Urinary bladder (tissue), 4 donors: ENCODE data around the gene ENOX1. TPM values are rescaled to one million over a fixed set of nuclear protein-coding genes. Genes with fewer than 3 reads are reported as not detected.

ENCODE experiments used
- DNase-seq: peaks from one replicate; pipeline ENCODE4 v3.0.0-alpha.2; 2015; ENCODE audit errors: extremely low spot score
- H3K27ac ChIP-seq: one replicate; pipeline ENCODE4 v1.5.1; 2013; ENCODE audit warnings: low read depth, mild to moderate bottlenecking, moderate library complexity
- H3K36me3 ChIP-seq: one replicate; pipeline ENCODE4 v1.6.1; 2013; ENCODE audit warnings: mild to moderate bottlenecking, moderate library complexity; ENCODE audit not compliant: insufficient read depth
- H3K4me1 ChIP-seq: one replicate; pipeline ENCODE4 v1.6.1; 2013; ENCODE audit warnings: mild to moderate bottlenecking, moderate library complexity; ENCODE audit not compliant: insufficient read depth
- H3K4me3 ChIP-seq: one replicate; pipeline ENCODE4 v1.5.1; 2013; ENCODE audit warnings: low read depth, low read length
- WGBS: extraction: QIAGEN DNeasy Blood & Tissue Kit; methylation state at CpG from one replicate; pipeline ENCODE4 v1.1.7; 2013; 5-methylcytosine and 5-hydroxymethylcytosine counted together
- polyA plus RNA-seq: library from polyadenylated mRNA; stranded (reverse); fragments of 200-250 nt; gene quantifications from one replicate; pipeline ENCODE4 v1.2.3, GENCODE V29; 2013
- total RNA-seq: library from RNA; depleted of rRNA; stranded (reverse); fragments of >200 nt; gene quantifications from one replicate; pipeline ENCODE4 v1.2.3, GENCODE V29; 2014
- donor health status: healthy with polysubstance abuse.
- donor health status: healthy.

ENOX1 gene
- total and polyA plus RNA-seq, 2 donors = 4.3 to 17.6 TPM

GRCh38 chr13:43408274-43408673 is 378.5 kb downstream of the ENOX1 start:
- no peak for DNase-seq
- Histone ChIP-seq H3K27ac (no peak overlapping the region), H3K36me3 (no peaks in the 10 kb centered on the region), H3K4me1 (no peaks in the 10 kb centered on the region), H3K4me3 (no peak overlapping the region)
- 47% methylated on average over 3 of the region's 3 CpGs for WGBS

DNA sequence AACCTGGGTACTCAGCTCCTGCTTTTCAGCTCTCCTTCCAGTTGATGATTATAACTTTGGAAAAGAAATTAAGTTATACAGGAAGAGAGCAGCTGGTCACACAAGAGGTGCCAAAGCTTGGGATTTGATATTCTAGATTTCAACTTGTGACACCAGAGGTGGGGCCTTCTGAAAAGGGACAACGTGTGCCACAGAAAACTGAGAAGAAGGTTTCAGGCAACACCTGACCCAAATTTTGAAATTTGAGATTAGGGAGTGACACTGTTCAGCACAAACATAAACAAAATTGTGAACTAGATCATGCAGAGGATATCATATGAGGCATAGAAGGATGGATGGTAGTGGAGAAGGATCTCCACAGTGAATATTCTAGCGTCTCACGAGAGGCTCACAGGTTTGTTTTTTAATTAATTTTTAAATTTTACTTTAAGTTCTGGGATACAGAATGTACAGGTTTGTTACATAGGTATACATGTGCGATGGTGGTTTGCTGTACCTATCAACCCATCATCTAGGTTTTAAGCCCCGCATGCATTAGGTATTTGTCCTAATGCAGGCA is 379.7 kb downstream of the ENOX1 start:
- Histone ChIP-seq H3K4me3 (no peak overlapping the region), H3K4me1 (no peaks in the 10 kb centered on the region)
- no peak for DNase-seq

GRCh38 chr13:43405457-43405856 is 381.3 kb downstream of the ENOX1 start:
- H3K36me3 ChIP-seq = no peaks in the 10 kb centered on the region
- DNase-seq = no peak
- no peak overlapping the region for H3K27ac ChIP-seq
- 97% methylated on average over 1 of the region's 1 CpG for WGBS
- H3K4me3 ChIP-seq = no peak overlapping the region
- no peaks in the 10 kb centered on the region for H3K4me1 ChIP-seq

More for the DNA sequence above, 379.7 kb downstream of the ENOX1 start:
- 95% methylated on average over 5 of the region's 5 CpGs for WGBS
- Histone ChIP-seq H3K27ac (no peak overlapping the region), H3K36me3 (no peaks in the 10 kb centered on the region)

DNA sequence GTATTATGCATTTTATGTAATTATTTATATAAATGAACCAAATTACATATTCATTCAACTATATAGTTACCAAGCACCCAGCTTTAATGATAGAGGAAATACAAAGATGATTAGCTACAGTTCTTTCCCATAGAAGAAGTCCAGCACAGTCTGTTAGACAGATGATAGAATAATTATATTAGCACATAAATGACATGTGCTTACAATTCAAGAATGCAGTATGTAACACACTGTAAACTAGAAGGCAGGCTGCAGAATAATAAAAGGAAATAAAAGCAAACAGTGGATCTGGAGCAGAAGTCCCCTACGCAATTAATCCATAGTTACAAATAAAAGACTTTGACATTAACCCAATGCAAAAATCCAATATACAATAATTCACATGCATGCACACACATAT is 384.4 kb downstream of the ENOX1 start:
- Histone ChIP-seq H3K36me3 (peaks cover 1% of the 10 kb centered on the region), H3K4me1 (no peaks in the 10 kb centered on the region), H3K27ac (no peak overlapping the region), H3K4me3 (no peak overlapping the region)
- no peak for DNase-seq
- 95% methylated on average over 1 of the region's 1 CpG for WGBS

- 79% methylated on average over 4 of the region's 4 CpGs for WGBS
- Histone ChIP-seq H3K4me1 (no peaks in the 10 kb centered on the region), H3K4me3 (no peak overlapping the region), H3K36me3 (peaks cover 1% of the 10 kb centered on the region), H3K27ac (no peak overlapping the region)
- no peak for DNase-seq
Measured at GRCh38 chr13:43401361-43401760, 385.4 kb downstream of the ENOX1 start.

DNA sequence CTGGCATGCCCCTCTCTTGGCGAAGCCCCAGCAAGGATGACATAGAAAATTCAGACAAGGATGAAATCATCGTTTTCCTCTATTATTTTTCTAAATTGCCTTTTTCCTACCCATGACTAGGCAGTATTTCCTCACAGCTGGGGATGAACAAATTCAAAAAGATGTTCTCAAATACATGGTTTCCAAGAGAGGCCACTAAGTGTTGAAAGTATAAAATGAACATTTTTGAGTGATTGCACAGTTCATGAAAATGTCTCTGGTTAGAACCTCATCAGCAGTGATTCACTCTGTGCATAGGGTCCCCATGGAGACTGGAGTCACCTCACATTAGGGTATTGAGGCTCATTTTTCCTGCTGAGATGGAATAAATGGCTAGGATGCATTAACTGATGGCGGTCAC is 389.7 kb downstream of the ENOX1 start:
- no peaks in the 10 kb centered on the region for H3K4me1 ChIP-seq
- WGBS = 89% methylated on average over 3 of the region's 3 CpGs
- H3K36me3 ChIP-seq = peaks cover 1% of the 10 kb centered on the region
- no peak overlapping the region for H3K27ac ChIP-seq
- no peak for DNase-seq
- H3K4me3 ChIP-seq = no peak overlapping the region

GRCh38 chr13:43391036-43391435 is 395.7 kb downstream of the ENOX1 start:
- WGBS = 80% methylated on average over 5 of the region's 5 CpGs
- DNase-seq = no peak
- H3K27ac ChIP-seq = no peak overlapping the region

GRCh38 chr13:43390619-43391018 is 396.2 kb downstream of the ENOX1 start:
- H3K36me3 ChIP-seq = no peaks in the 10 kb centered on the region
- WGBS = 81% methylated on average over 4 of the region's 4 CpGs
- H3K4me3 ChIP-seq = no peak overlapping the region
- no peak for DNase-seq
- no peak overlapping the region for H3K27ac ChIP-seq
- no peaks in the 10 kb centered on the region for H3K4me1 ChIP-seq

More at GRCh38 chr13:43391036-43391435, 395.7 kb downstream of the ENOX1 start:
- Histone ChIP-seq H3K4me3 (no peak overlapping the region), H3K4me1 (no peaks in the 10 kb centered on the region), H3K36me3 (no peaks in the 10 kb centered on the region)

DNA sequence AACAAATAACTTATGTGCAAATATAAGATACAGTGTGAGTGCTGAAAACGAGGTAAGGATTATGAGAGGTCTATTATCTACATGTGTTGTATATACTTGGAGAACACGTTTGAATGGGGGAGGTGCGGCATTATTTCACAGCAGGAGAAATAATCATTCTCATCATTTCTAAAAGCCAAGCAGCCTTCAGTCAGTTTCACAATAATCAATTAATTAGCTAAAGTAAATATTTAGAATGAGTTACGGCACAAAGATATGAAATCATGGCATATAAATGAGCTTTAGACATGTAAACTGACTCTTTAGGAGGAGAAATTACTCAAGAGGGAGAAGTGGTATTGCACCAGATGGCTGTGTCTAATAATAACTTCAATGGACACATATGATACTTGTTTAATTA is 396.8 kb downstream of the ENOX1 start:
- Histone ChIP-seq H3K27ac (no peak overlapping the region), H3K4me3 (no peak overlapping the region), H3K36me3 (no peaks in the 10 kb centered on the region), H3K4me1 (no peaks in the 10 kb centered on the region)
- WGBS = 50% methylated on average over 4 of the region's 4 CpGs
- no peak for DNase-seq

- no peak for DNase-seq
- Histone ChIP-seq H3K36me3 (no peaks in the 10 kb centered on the region), H3K27ac (no peak overlapping the region), H3K4me1 (no peaks in the 10 kb centered on the region), H3K4me3 (no peak overlapping the region)
- 83% methylated on average over 1 of the region's 1 CpG for WGBS
Measured at GRCh38 chr13:43389573-43389972, 397.2 kb downstream of the ENOX1 start.

DNA sequence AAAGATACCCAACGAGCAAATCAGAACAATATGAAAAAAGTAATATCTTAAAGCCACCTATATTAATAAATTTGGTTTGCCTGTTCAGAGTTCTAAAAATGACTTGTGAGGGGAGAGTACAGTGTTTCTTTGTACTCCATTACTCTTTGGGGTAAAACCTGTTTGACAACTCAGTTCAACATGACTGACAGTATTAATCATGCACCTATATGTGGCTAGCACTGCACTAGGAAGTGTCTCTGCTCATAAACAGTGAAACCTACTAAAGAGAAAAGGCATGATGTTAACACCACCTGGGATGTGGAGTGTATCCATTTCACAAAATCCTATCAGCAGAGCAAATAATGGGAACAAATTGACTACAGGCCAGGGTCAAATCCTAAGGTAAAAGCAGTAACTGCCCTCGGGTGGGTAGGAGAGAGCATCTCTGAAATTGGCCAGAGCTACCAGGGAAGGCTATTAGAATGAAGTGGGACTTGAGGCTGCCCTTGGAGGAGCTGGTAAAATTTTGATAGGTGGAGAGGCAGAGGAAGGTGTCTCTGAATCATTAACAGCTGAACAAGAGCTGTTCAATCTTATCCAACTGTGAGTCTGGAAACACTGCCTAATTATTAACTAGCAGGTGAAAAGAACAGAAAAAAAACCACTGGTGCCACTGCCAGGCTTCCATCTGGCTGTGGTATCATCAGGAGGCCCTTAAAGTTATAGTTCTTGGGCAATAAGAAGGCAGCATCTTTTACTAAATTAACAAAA is 398.3 kb downstream of the ENOX1 start:
- no peaks in the 10 kb centered on the region for H3K4me1 ChIP-seq
- no peak overlapping the region for H3K27ac ChIP-seq
- no peaks in the 10 kb centered on the region for H3K36me3 ChIP-seq
- no peak for DNase-seq
- H3K4me3 ChIP-seq = no peak overlapping the region
- 36% methylated on average over 2 of the region's 2 CpGs for WGBS

DNA sequence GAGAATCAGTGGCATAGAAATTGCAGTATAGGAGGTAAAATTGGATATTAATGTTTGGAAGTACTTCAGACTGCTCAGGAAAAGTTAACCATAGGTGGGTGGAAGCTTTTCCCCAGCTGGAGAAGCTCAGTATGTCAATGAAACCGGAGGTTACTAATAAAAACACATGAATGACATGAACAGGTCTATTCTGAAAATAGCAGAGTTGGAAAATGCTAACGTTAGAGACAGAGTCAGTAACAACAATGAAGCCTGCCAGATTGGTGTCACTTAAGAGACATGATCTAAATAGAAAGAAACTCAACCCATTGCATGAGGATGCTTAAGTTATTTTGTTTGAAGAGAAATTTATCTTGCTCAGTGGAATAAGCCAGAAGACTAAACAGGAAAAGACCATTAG is 398.9 kb downstream of the ENOX1 start:
- Histone ChIP-seq H3K27ac (no peak overlapping the region), H3K4me3 (no peak overlapping the region), H3K36me3 (no peaks in the 10 kb centered on the region), H3K4me1 (no peaks in the 10 kb centered on the region)
- no peak for DNase-seq
- WGBS = 39% methylated on average over 2 of the region's 2 CpGs

GRCh38 chr13:43383498-43384165 is 403.1 kb downstream of the ENOX1 start:
- Histone ChIP-seq H3K4me1 (no peaks in the 10 kb centered on the region), H3K36me3 (no peaks in the 10 kb centered on the region), H3K4me3 (no peak overlapping the region), H3K27ac (no peak overlapping the region)
- WGBS = 78% methylated on average over 5 of the region's 5 CpGs
- DNase-seq = no peak

DNA sequence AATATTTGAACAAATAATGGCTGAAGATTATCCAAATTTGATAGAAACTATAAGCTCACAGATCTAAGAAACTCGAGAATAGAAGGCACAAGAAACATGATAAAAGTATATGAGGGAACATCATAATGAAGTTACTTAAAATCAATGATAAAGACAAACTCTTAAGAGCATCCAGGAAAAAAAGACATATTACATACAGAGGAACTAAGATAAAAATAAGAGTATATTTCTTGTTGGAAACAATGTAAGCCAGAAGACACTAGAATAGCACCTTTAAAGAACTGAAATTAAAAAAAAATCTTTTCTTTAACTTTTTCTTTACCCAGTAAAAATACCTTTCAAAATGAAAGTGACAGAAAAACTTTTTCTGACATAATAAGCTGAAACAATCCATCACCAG is 407.0 kb downstream of the ENOX1 start:
- Histone ChIP-seq H3K4me3 (no peak overlapping the region), H3K4me1 (no peaks in the 10 kb centered on the region), H3K36me3 (no peaks in the 10 kb centered on the region), H3K27ac (no peak overlapping the region)
- no peak for DNase-seq
- WGBS = 92% methylated on average over 1 of the region's 1 CpG
